GM12878 (cell line): ENCODE measurements around the gene PRPF31. TPM values are rescaled to one million over a fixed set of nuclear protein-coding genes. Genes with fewer than 3 reads are reported as not detected.
"Not testable (repeated sequence)": the region's sequence is repeated elsewhere in the genome, so short reads cannot be mapped to it uniquely, and the experiment has no call there.

Experiments
- ATAC-seq: fragments of 200-7000 bp; cut with Tn5 transposase; 3 replicates; pipeline ENCODE4 v1.9.1; 2020; ENCODE audit warnings: mild to moderate bottlenecking, moderate library complexity
- BruUV-seq: library from RNA; stranded (reverse); fragments of 400-500 nt; replicated peaks from 2 replicates; lab custom pipeline; 2021; lab: Mats Ljungman, UMichigan
- CTCF ChIA-PET: fragments of 300-600 bp; sonication (Branson Sonifier 250); formaldehyde crosslinking; extraction: SDS; loops from one replicate; lab custom pipeline; 2021; ENCODE audit warnings: inconsistent platforms; lab: Yijun Ruan, JAX
- POLR2A ChIA-PET: fragments of 350-600 bp; formaldehyde crosslinking; extraction: SDS; loops from one replicate; lab custom pipeline; 2021; ENCODE audit warnings: inconsistent platforms; lab: Charles Lee
- RAD21 ChIA-PET: fragments of 300-600 bp; sonication (Branson Sonifier 250); formaldehyde crosslinking; loops from one replicate; lab custom pipeline; 2023; ENCODE audit warnings: antibody characterized with exemption; ENCODE audit not compliant: unreplicated experiment; lab: Charles Lee
- SMC1A ChIA-PET: fragments of 300-600 bp; sonication (Branson Sonifier 250); formaldehyde crosslinking; loops from one replicate; lab custom pipeline; 2023; ENCODE audit not compliant: unreplicated experiment, uncharacterized antibody; lab: Charles Lee
- DNase-seq: peaks from one replicate; pipeline ENCODE4 v3.0.0-alpha.2; 2011; ENCODE audit warnings: low read depth, low spot score
- FAIRE-seq: peaks from 3 replicates; lab custom pipeline; 2011; peaks lifted over from hg19 to GRCh38; lab: Jason Lieb, UNC
- H2AFZ ChIP-seq: 2 replicates; pipeline ENCODE4 v1.6.0; 2011; ENCODE audit warnings: low read depth, low read length, control low read depth; ENCODE audit not compliant: control insufficient read depth
- H3K27ac ChIP-seq: 2 replicates; pipeline ENCODE4 v1.5.1; 2011; ENCODE audit warnings: control low read depth; ENCODE audit not compliant: control insufficient read depth, insufficient read depth
- H3K27me3 ChIP-seq, 2 experiments: replicated peaks in 1 of 2; 2 replicates each; pipeline versions ENCODE4 v1.6.0 to v1.6.1; 2011; ENCODE audit warnings: low read length in 1 of 2; ENCODE audit not compliant: control insufficient read depth in 2 of 2, insufficient read depth in 2 of 2
- H3K36me3 ChIP-seq, 2 experiments: 2 replicates each; pipeline ENCODE4 v1.5.1; 2011; ENCODE audit warnings: low read length in 1 of 2; ENCODE audit not compliant: control insufficient read depth in 2 of 2, insufficient read depth in 2 of 2
- H3K4me1 ChIP-seq: 2 replicates; pipeline ENCODE4 v1.6.1; 2011; ENCODE audit warnings: mild to moderate bottlenecking, low read length, moderate library complexity, mixed read lengths; ENCODE audit not compliant: control insufficient read depth, insufficient read depth
- H3K4me2 ChIP-seq: 2 replicates; pipeline ENCODE4 v1.6.0; 2011; ENCODE audit warnings: control low read depth; ENCODE audit not compliant: control insufficient read depth, insufficient read depth
- H3K4me3 ChIP-seq: fragments of 200-600 bp; sonication (generic); 2 replicates; pipeline ENCODE4 v1.5.1; 2016
- H3K79me2 ChIP-seq: 2 replicates; pipeline ENCODE4 v1.6.0; 2011; ENCODE audit warnings: low read length; ENCODE audit not compliant: control insufficient read depth, insufficient read depth
- H3K9ac ChIP-seq: 2 replicates; pipeline ENCODE4 v1.8.0; 2011; ENCODE audit warnings: low read length, control low read depth, mixed read lengths; ENCODE audit not compliant: control insufficient read depth, insufficient read depth
- H3K9me3 ChIP-seq: replicated peaks from 3 replicates; pipeline ENCODE4 v1.5.1; 2011; ENCODE audit warnings: mild to moderate bottlenecking, low read length; ENCODE audit not compliant: control insufficient read depth, insufficient read depth
- H4K20me1 ChIP-seq: 2 replicates; pipeline ENCODE4 v1.6.0; 2011; ENCODE audit not compliant: control insufficient read depth, insufficient read depth
- EP300 ChIP-seq, 2 experiments: fragments of 150-350 bp in 1 of 2; IDR thresholded peaks; 2 replicates each; pipeline ENCODE4 v1.6.1; 2011 to 2012; ENCODE audit warnings: low read depth in 2 of 2, low read length in 2 of 2, borderline replicate concordance in 1 of 2, improper control_type of control experiment in 1 of 2, inconsistent platforms in 1 of 2; ENCODE audit not compliant: control insufficient read depth in 1 of 2
- HCFC1 ChIP-seq: fragments of 150-350 bp; IDR thresholded peaks from 2 replicates; pipeline ENCODE4 v1.6.1; 2014; ENCODE audit warnings: low read length
- IKZF1 ChIP-seq: fragments of 450-650 bp; conservative IDR thresholded peaks from 2 replicates; pipeline ENCODE4 v1.6.1; 2017; ENCODE audit warnings: antibody characterized with exemption, mild to moderate bottlenecking
- JUND ChIP-seq: IDR thresholded peaks from 2 replicates; pipeline ENCODE4 v1.6.1; 2012; ENCODE audit warnings: low read depth, mild to moderate bottlenecking, low read length, improper control_type of control experiment, moderate library complexity
- NFIC ChIP-seq: IDR thresholded peaks from 2 replicates; pipeline ENCODE4 v1.6.1; 2012; ENCODE audit warnings: low read depth, mild to moderate bottlenecking, inconsistent platforms, low read length, moderate library complexity
- NRF1 ChIP-seq: conservative IDR thresholded peaks from 2 replicates; pipeline ENCODE4 v1.6.1; 2011; ENCODE audit warnings: mild to moderate bottlenecking, low read depth, low read length, improper control_type of control experiment
- PKNOX1 ChIP-seq: fragments of 450-650 bp; IDR thresholded peaks from 2 replicates; pipeline ENCODE4 v1.6.1; 2016; ENCODE audit warnings: mild to moderate bottlenecking
- POLR2AphosphoS2 ChIP-seq: IDR thresholded peaks from 2 replicates; pipeline ENCODE4 v1.6.1; 2011; ENCODE audit warnings: low read depth, mild to moderate bottlenecking, low read length, improper control_type of control experiment, moderate library complexity
- POU2F2 ChIP-seq: IDR thresholded peaks from 3 replicates; pipeline ENCODE4 v1.6.1; 2011; ENCODE audit warnings: low read depth, mild to moderate bottlenecking, low read length, borderline replicate concordance
- STAT1 ChIP-seq: fragments of 450-650 bp; conservative IDR thresholded peaks from 2 replicates; pipeline ENCODE4 v1.6.1; 2014; ENCODE audit warnings: antibody characterized with exemption, mild to moderate bottlenecking
- TARDBP ChIP-seq: IDR thresholded peaks from 2 replicates; pipeline ENCODE4 v1.6.1; 2016; ENCODE audit warnings: borderline replicate concordance
- WGBS: methylation state at CpG from one replicate; pipeline ENCODE4 v1.1.6; 2016; ENCODE audit warnings: low lambda C conversion rate; ENCODE audit not compliant: insufficient replicate concordance, insufficient coverage; ENCODE audit errors: missing lambda C conversion rate; 5-methylcytosine and 5-hydroxymethylcytosine counted together
- in situ Hi-C: fragments of 300-500 bp; cut with MboI; formaldehyde crosslinking; loops from 9 replicates; pipeline ENCODE4 v1.14.3; 2018; ENCODE audit warnings: mixed read lengths
- intact Hi-C: fragments of 100-400 bp; cut with micrococcal nuclease; formaldehyde crosslinking; loops from one replicate; pipeline ENCODE4 v1.14.2; 2022; ENCODE audit not compliant: unreplicated experiment
- polyA plus RNA-seq, 11 experiments: library from polyadenylated mRNA; depleted of rRNA in 4 of 11; unstranded in 6 of 11; stranded (reverse) in 5 of 11; fragments of >200 nt; fragmentation: Nextera tagmentation in 4 of 11; fragmentation: Illumina TruSeq in 1 of 11; extraction: Ambion mirVana in 4 of 11; extraction: Trizol in 1 of 11; gene quantifications; 1 replicate in 1 of 11; 2 replicates in 10 of 11; pipeline versions ENCODE4 v1.2.1 to v1.2.3, GENCODE V29; 2011 to 2016; ENCODE audit warnings: inconsistent platforms in 2 of 11, missing spikeins in 2 of 11, low read depth in 1 of 11
- total RNA-seq, 4 experiments: library from RNA; depleted of rRNA in 3 of 4; stranded (reverse); fragments of >200 nt in 3 of 4; fragmentation: Illumina TruSeq in 1 of 4; extraction: Trizol in 1 of 4; gene quantifications; 2 replicates each; pipeline versions ENCODE4 v1.2.1 to v1.2.3, GENCODE V29; 2013 to 2021

PRPF31 gene
- total and polyA plus RNA-seq, 10 of the 15 experiments (the other 5 are each of a cell fraction or from before 2014, with no cell fraction given): 2.7 to 170 (median 69.7) TPM

GRCh38 chr19:54169149-54169740 lies 53.7 kb downstream of the PRPF31 start:
- Histone ChIP-seq H4K20me1 (no peaks in the 10 kb centered on the region), H3K79me2 (no peaks in the 10 kb centered on the region), H3K9ac (no peak overlapping the region), H3K4me3 (no peak overlapping the region), H3K27me3 (no peaks in the 10 kb centered on the region), H3K36me3 (no peaks in the 10 kb centered on the region), H3K4me2 (no peak overlapping the region), H2AFZ (no peak overlapping the region), H3K27ac (no peak overlapping the region)
- RAD21 ChIA-PET: interaction anchor here (1.0 to 1.2 kb wide), 2 partner anchors 10 to 63 kb away, joined by 3 to 5 read pairs; partner anchors contain the start of gene LENG1
- BruUV-seq: no TSS peak
- no peak for FAIRE-seq
- SMC1A ChIA-PET: interaction anchor here (0.7 kb wide), 1 partner anchor 20 kb away, joined by 3 read pairs; the partner anchor contains the start of gene MBOAT7
- DNase-seq: no peak
- WGBS: 58% methylated on average over 19 of the region's 21 CpGs
- POLR2A ChIA-PET: interaction anchor here (0.7 kb wide), 1 partner anchor 259 kb away, joined by 4 read pairs; no protein-coding TSS in a partner anchor
- CTCF ChIA-PET: interaction anchor here (0.8 to 2.6 kb wide), 5 partner anchors 11 to 97 kb away, joined by 3 to 9 read pairs (median 4); no protein-coding TSS in a partner anchor
- no peak for ATAC-seq
- in situ Hi-C loops: no loop called here
- no peak for TF ChIP-seq PKNOX1
- TF ChIP-seq NRF1: no peak
- TF ChIP-seq POU2F2: no peak
- TF ChIP-seq JUND: no peak
- TF ChIP-seq IKZF1: no peak
- no peak for TF ChIP-seq STAT1
- TF ChIP-seq HCFC1: no peak
- TF ChIP-seq POLR2AphosphoS2: no peak
- TF ChIP-seq TARDBP: no peak
- TF ChIP-seq NFIC: no peak
- no peak for TF ChIP-seq EP300 (IDR thresholded peaks at IDR 0.05; ENCODE audit: borderline replicate concordance in 1 of 2, control insufficient read depth in 1 of 2, low read depth in 2 of 2, low read length in 2 of 2)
- TF ChIP-seq, all 136 proteins: peak for 0
- intact Hi-C loops: no loop called here
- H3K9me3 ChIP-seq: no peaks in the 10 kb centered on the region; the same call in 2 of the 3 replicates
- no peaks in the 10 kb centered on the region for H3K4me1 ChIP-seq

- H3K27ac ChIP-seq, ATAC-seq, DNase-seq, H2AFZ ChIP-seq, H3K27me3 ChIP-seq, BruUV-seq, H3K4me3 ChIP-seq, H3K4me2 ChIP-seq, in situ Hi-C loops, H3K9ac ChIP-seq, H3K36me3 ChIP-seq, H3K9me3 ChIP-seq, H3K79me2 ChIP-seq, intact Hi-C loops, FAIRE-seq, RAD21 ChIA-PET, H4K20me1 ChIP-seq, H3K4me1 ChIP-seq: not testable (repeated sequence)
- POLR2A ChIA-PET: interaction anchor here (0.5 kb wide), 1 partner anchor 1499 kb away, joined by 3 read pairs; no protein-coding TSS in a partner anchor
- 41% methylated on average over 15 of the region's 23 CpGs for WGBS
- CTCF ChIA-PET: interaction anchor here (2.6 kb wide), 1 partner anchor 61 kb away, joined by 9 read pairs; no protein-coding TSS in a partner anchor
- SMC1A ChIA-PET: interaction anchor here (0.7 kb wide), 1 partner anchor 150 kb away, joined by 4 read pairs; no protein-coding TSS in a partner anchor
Measured at GRCh38 chr19:54171736-54172431, 56.3 kb downstream of the PRPF31 start.
